Left ventricle myocardium superior (tissue), 1 donor: ENCODE measurements around the gene PNISR. TPM values are rescaled to one million over a fixed set of nuclear protein-coding genes. Genes with fewer than 3 reads are reported as not detected.
A peak's percentile ranks its signal among the peaks of the same experiment; 100 is the strongest.
"Not testable (repeated sequence)": the region's sequence is repeated elsewhere in the genome, so short reads cannot be mapped to it uniquely, and the experiment has no call there.

Experiments used
- ATAC-seq: fragments of 200-7000 bp; cut with Tn5 transposase; one replicate; pipeline ENCODE4 v1.9.1; 2020; ENCODE audit warnings: mild to moderate bottlenecking, moderate library complexity
- DNase-seq: peaks from one replicate; pipeline ENCODE4 v3.0.0-alpha.2; 2020
- intact Hi-C: fragments of 100-400 bp; cut with micrococcal nuclease; formaldehyde crosslinking; loops from one replicate; pipeline ENCODE4 v1.11.0; 2022
- long read RNA-seq: library from polyadenylated mRNA; unstranded; transcript quantifications from one replicate; pipeline ENCODE4 v2.0.0, GENCODE V29; 2021
- total RNA-seq: library from RNA; stranded (reverse); fragmentation: NEBNext Ultra II Directional; extraction: Animal tissue kit (Norgen Biotek cat#: 25700); gene quantifications from one replicate; pipeline ENCODE4 v1.2.1, GENCODE V29; 2021
- donor health status: DM: no; HTN: yes; CAD: no; lungs with severe emphysema.

Gene PNISR
- 54.6 TPM for total RNA-seq
- long read RNA-seq, full-length matches to known transcripts: 13 of 50 reads
- long read RNA-seq, partial matches to known transcripts: 20 of 50 reads
- long read RNA-seq, other reads (novel, unspliced or antisense): 17 of 50 reads

DNA sequence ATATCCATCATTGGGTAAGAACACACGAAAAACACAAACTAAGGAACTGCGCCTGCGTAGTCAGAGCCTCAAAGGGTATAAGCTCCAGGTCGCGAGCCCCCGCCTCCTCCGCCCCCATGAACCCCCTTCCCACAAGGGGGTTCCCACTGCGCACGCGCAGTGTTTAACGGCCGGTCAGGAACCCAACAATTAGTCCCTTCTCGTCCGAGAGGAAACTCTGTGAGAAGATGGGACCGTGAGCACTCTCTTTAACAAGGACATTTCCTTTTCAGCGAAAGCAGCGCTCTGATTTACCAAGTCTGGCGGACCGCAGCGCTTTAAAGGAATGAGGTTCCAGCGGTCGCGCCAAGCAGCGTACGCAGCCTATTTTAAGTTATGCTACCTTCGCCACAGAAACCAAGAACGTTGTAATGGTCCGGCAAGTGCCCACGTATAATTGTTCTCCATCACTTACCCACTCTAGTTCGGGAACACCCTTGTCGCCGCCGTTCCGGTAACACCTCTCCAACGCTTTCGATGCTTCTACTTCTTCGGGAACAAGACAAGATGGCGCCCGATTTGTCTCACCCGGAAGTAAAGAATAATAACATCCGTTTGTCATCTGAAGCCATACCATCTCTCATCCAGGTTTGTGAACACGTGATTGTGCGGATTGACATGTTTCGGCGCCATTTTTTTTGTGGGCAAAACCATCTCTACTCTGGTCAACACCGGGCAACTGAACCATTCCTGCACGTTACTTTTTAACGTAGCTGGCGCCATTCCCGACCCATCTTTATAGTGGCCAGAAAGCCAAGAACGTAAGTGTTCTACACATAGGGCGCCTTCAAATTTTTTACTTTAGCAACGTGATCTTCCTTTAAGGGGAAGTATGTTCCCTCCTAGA, at the start of gene PNISR:
PNISR (minus strand) TSS at position 548 of the 886 bp plus-strand sequence. CDS start 10,649 bp downstream, outside the sequence.
- intact Hi-C loops: no loop called here

DNA sequence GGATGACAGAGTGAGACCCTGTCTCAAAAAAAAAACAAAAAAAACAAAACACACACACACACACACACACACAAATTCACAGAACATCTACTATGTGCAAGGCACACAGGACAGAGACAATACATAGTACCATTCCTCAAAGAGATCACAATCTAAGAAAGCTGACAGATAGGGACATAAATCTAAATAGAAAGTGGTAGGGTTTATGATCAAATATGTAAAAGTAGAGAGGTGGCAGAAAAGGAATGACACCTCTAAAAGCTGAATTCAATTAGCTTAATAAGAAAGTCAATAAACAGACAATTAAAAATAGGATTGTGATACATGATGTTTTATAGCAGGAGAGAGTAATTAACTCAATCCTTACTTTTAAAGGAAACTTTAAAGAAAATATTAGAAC, 48.6 kb upstream of the PNISR start:
- intact Hi-C loops: no loop called here
- no peak for ATAC-seq
- DNase-seq: no peak

More for the DNA sequence above, at the start of gene PNISR:
- DNase-seq (peak; percentile 85), ATAC-seq (peak; percentile 96)

- DNase-seq (no peak), ATAC-seq (no peak)
- intact Hi-C loops: no loop called here
These were observed 46.5 kb upstream of the PNISR start for GRCh38 chr6:99471638-99472037.

GRCh38 chr6:99467509-99468106, 42.5 kb upstream of the PNISR start:
- intact Hi-C loops: loop anchor here (5.0 kb wide), 1 partner anchor 280 kb away; no protein-coding TSS in a partner anchor
- ATAC-seq: no peak
- DNase-seq: no peak

GRCh38 chr6:99459133-99459532, 34.0 kb upstream of the PNISR start:
- ATAC-seq, intact Hi-C loops, DNase-seq: not testable (repeated sequence)

GRCh38 chr6:99458319-99458718, 33.2 kb upstream of the PNISR start:
- no peak for DNase-seq
- ATAC-seq: no peak
- intact Hi-C loops: no loop called here

GRCh38 chr6:99446076-99446475, 21.0 kb upstream of the PNISR start:
- intact Hi-C loops: no loop called here
- no peak for DNase-seq
- ATAC-seq: no peak

DNA sequence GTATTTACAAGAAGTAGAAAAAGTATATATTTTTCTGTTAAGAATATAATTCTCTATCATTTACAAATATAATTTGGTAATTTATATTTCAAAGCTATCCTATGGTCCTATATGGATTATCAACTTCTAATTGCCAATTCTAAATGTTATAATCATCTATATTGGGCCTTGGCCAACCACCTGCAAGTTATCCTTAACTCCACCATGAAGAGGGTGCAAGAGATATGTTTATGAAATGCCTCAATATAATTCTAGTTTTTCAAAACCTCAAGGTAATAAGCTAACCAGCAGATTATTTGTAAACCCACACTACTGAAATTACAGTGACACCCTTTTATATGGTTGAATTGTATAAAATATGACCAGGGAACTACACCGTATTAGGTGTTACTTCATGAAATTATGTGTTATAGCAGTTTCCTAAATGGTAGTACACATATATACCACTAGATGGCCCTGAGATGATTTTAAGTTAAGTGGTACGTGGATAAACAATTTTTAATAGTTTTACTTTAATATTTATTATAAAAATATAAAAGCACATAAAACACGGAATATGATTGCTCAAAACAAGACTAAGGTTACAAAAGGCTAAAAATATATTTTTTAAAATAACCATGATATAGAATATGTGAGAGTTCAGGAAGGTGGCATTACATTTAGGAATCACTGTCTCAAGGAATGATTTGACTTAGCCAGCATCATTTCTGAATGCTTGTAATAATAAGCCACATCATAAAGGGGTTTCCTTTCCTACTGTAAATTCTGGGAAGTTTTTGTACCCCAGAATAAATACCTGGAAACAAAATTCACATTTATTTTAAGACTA, 9.8 kb upstream of the PNISR start:
- no peak for DNase-seq
- intact Hi-C loops: no loop called here
- ATAC-seq: peak; percentile 57

DNA sequence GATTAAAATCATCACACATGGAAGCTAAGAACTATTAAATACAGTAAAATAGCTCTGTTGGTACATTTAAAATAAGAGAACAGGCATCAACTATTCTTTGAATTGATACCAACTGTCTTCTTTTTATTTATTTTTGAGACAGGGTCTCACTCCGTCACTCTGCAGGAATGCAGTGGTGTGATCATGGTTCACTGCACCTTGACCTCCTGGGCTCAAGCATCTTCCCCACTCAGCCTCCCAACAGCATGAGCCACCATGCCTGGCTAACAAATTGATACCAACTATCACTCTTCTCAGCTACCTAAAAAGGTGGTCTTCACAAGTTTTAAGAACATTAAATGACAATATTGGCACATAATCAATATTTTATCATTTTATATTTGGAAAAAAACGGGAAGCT, 7.8 kb upstream of the PNISR start:
- intact Hi-C loops: no loop called here
- no peak for ATAC-seq

GRCh38 chr6:99431901-99432300, 6.8 kb upstream of the PNISR start:
- ATAC-seq (no peak), DNase-seq (no peak)
- intact Hi-C loops: no loop called here

More for the DNA sequence above, 7.8 kb upstream of the PNISR start:
- DNase-seq: no peak

DNA sequence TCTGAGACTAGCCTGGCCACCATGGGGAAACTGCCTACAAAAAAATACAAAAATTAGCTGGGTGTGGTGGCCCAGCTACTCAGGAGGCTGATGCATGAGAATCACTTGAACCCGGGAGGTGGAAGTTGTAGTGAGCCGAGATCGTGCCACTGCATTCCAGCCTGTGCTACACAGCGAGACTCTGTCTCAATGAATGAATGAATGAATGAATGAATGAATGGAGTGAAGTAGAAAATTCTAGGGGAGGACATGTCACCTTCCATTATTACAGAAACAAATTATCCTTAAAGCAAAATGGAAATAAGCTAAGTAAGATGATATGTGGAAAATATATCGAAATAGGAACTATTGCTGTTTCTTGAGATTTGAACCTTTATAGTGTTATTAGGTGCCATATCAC, 2.9 kb upstream of the PNISR start:
- intact Hi-C loops: no loop called here
- ATAC-seq (no peak), DNase-seq (no peak)

DNA sequence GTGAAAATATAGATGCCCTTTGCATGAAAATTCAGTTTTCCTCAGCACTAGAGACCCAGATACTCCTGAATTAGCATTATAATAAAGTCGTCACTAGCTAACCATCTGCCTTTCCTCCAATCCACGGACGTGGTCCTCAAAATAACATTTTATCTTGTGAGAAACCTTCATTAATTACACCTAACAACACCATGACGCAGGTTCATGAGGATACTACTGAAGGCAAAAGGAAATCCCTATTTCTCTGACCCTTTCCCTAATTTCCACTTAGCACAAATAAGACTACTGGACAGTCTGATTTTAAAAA, 1.3 kb upstream of the PNISR start:
- intact Hi-C loops: no loop called here
- ATAC-seq (no peak), DNase-seq (no peak)

DNA sequence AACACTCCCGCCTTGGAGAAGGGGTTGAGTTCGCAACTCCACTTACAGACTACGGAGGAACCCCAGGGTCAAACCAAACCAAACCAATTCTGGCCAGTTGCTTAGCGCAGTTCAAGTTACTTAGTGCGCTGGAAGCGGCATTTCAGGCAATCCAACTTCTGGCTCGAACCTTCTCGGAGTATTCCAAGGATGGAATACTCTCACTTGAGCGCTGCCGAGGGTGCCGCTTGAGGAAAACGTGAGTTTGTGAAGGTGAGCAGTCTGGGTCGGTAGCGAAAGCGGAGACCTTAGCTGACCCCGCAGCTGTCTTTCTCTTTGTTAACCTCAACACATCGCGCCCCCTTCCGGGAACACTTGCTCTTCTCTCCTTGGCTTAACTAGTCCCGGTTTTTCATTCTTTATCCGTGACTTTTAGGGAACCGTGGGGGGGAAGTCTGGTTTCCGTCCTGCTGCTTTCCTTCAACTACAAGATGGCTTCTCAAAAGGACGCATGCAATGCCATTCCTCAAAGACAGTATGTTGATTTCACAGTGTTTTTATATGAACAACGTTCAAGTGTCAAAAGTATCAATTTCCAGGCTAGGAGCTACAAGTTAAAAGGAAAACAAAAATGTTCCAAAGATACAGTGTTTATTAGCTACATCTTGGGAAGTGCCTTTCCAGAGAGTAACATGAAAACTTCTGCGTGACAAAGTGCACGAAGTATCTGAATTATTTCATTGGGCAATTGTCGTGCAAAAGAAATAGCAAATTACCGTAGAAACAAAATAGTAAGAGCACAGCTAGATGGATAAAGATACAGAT, 741 bp upstream of the PNISR start:
- DNase-seq (peak; percentile 88), ATAC-seq (peak; percentile 87)
- intact Hi-C loops: no loop called here

- intact Hi-C loops: no loop called here
- ATAC-seq: no peak
- no peak for DNase-seq
These were observed 1.1 kb downstream of the PNISR start for GRCh38 chr6:99424022-99424421.

- no peak for ATAC-seq
- intact Hi-C loops: no loop called here
- DNase-seq: no peak
These were observed 2.2 kb downstream of the PNISR start for GRCh38 chr6:99422912-99423311.

DNA sequence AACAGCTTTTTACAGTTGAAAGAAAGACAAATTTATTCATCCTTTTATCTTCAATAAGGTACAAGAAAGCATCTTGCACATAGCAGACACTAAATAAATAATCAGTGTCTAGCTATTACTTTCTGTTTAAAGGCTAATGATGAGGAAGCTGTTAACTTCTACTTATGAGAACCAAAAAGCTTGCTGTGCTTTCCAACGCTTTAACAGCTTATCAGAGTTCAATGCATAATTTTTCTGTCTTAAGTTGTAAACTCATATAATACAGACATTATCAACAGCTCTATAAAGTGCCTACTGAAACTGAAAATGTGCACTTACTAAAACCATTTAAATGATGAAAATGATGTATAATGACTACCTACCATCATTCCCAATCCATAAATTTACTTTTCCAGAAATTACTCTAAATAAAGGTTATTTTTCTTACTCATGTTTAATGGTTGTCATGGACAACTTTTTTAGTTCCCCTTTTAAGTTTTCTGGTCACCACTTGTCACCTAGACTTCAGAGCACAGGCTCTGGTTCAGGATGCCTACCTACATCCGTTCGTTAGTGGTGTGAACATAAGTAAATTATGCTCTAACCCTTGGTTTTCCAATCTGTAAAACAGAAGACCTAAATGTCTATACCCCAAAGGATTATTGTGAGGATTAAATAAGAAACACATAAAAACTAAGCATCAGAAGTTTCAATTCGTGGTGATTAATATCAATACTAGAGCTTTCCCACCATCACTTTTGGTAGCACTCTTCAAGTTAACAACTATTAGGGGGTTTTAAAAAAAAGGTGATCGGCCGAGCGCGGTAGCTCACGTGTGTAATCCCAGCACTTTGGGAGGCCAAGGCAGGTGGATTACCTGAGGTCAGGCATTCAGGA, 8.0 kb downstream of the PNISR start:
- no peak for ATAC-seq
- no peak for DNase-seq
- intact Hi-C loops: no loop called here

DNA sequence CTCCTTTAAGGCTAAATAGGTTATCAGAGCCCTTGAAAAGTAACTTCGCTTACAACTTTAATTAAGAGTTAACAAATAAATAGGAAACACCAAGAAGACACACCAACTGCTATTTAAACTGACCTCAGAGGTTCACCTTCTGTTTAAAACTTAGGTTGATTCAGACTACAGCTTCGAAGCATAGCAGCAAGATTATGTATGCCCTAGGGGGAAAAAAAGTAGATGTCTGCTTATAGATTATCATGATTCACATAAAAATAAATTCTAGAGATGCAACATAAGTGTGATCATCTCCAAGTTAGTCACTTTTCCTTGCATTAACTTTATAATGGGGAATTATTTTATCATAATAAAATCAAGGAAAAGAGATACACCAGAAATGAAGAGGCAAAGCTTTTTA, 8.9 kb downstream of the PNISR start:
- ATAC-seq: no peak
- no peak for DNase-seq
- intact Hi-C loops: no loop called here

- intact Hi-C loops: no loop called here
- ATAC-seq (no peak), DNase-seq (no peak)
These were observed 9.7 kb downstream of the PNISR start for GRCh38 chr6:99415446-99415845.
